HCT116 (cell line): Measurements from ENCODE around the gene FKBP1A. TPM values are rescaled to one million over a fixed set of nuclear protein-coding genes. Genes with fewer than 3 reads are reported as not detected.

ENCODE experiments used
- ATAC-seq: fragments of 200-7000 bp; cut with Tn5 transposase; 2 replicates; pipeline ENCODE4 v1.9.1; 2020; ENCODE audit warnings: mild to moderate bottlenecking, moderate library complexity
- BruUV-seq: library from RNA; stranded (reverse); fragments of 400-500 nt; replicated peaks from 2 replicates; lab custom pipeline; 2021; lab: Mats Ljungman, UMichigan
- CTCF ChIA-PET: fragments of 300-600 bp; sonication (Branson Sonifier 250); formaldehyde crosslinking; loops from one replicate; lab custom pipeline; 2021; ENCODE audit warnings: antibody characterized with exemption; lab: Charles Lee
- POLR2A ChIA-PET: fragments of 300-600, 350-600 bp; sonication (Branson Sonifier 250); formaldehyde crosslinking; loops from one replicate; lab custom pipeline; 2021; ENCODE audit warnings: antibody characterized with exemption; lab: Charles Lee
- RAD21 ChIA-PET, 2 experiments: fragments of 300-600 bp; sonication (Branson Sonifier 250); formaldehyde crosslinking; loops; one replicate each; lab custom pipeline; 2023; ENCODE audit warnings: low total read pairs in 2 of 2; ENCODE audit not compliant: uncharacterized antibody in 2 of 2, unreplicated experiment in 2 of 2, low non-redundant PET in 1 of 2; lab: Charles Lee
- DNase-seq: peaks from one replicate; pipeline ENCODE4 v3.0.0-alpha.2; 2010; ENCODE audit warnings: low read depth, low spot score
- H2AFZ ChIP-seq: fragments of 200-600 bp; shearing (Covaris generic), sonication (generic); 2 replicates; pipeline ENCODE4 v1.6.1; 2017; ENCODE audit warnings: low read depth, mixed run types, mixed read lengths, antibody characterized with exemption, low read length; ENCODE audit not compliant: poor library complexity, severe bottlenecking
- H3K27ac ChIP-seq: 2 replicates; pipeline ENCODE4 v1.5.1; 2012; ENCODE audit warnings: low read depth, low read length
- H3K27me3 ChIP-seq: fragments of 200-600 bp; sonication (generic); 2 replicates; pipeline ENCODE4 v1.6.1; 2016; ENCODE audit warnings: mixed run types, low read length, mixed read lengths; ENCODE audit not compliant: insufficient read depth
- H3K36me3 ChIP-seq, 2 experiments: fragments of 200-500 bp in 1 of 2; fragments of 200-600 bp in 1 of 2; sonication (Bioruptor generic) in 1 of 2; sonication (generic) in 1 of 2; 2 replicates each; pipeline versions ENCODE4 v1.5.1 to v1.6.1; 2014 to 2016; ENCODE audit warnings: low read length in 2 of 2, inconsistent platforms in 1 of 2, mixed read lengths in 1 of 2, mixed run types in 1 of 2; ENCODE audit not compliant: insufficient read depth in 2 of 2, control insufficient read depth in 1 of 2
- H3K4me1 ChIP-seq, 2 experiments: fragments of 200-600 bp in 1 of 2; sonication (generic) in 1 of 2; 2 replicates each; pipeline versions ENCODE4 v1.5.1 to v1.6.1; 2012 to 2017; ENCODE audit warnings: low read length in 2 of 2, inconsistent platforms in 1 of 2, mild to moderate bottlenecking in 1 of 2, mixed read lengths in 1 of 2, mixed run types in 1 of 2, moderate library complexity in 1 of 2; ENCODE audit not compliant: insufficient read depth in 2 of 2, control insufficient read depth in 1 of 2
- H3K4me2 ChIP-seq: fragments of 200-600 bp; sonication (generic); 2 replicates; pipeline ENCODE4 v1.6.1; 2017; ENCODE audit warnings: mixed run types, low read length, mixed read lengths
- H3K4me3 ChIP-seq, 2 experiments: fragments of 200-600 bp in 1 of 2; sonication (generic) in 1 of 2; replicated peaks in 1 of 2; 2 replicates each; pipeline ENCODE4 v1.5.1; 2011 to 2016; ENCODE audit warnings: low read length in 2 of 2, control low read depth in 1 of 2, low read depth in 1 of 2, mild to moderate bottlenecking in 1 of 2, mixed read lengths in 1 of 2, mixed run types in 1 of 2
- H3K79me2 ChIP-seq: fragments of 200-600 bp; sonication (generic); 2 replicates; pipeline ENCODE4 v1.6.1; 2017; ENCODE audit warnings: mild to moderate bottlenecking, mixed run types, low read length, moderate library complexity, mixed read lengths; ENCODE audit not compliant: insufficient read depth
- H3K9ac ChIP-seq: fragments of 200-600 bp; sonication (generic); 2 replicates; pipeline ENCODE4 v1.6.1; 2016; ENCODE audit warnings: low read length, mixed read lengths
- H3K9me2 ChIP-seq: fragments of 200-600 bp; sonication (generic), shearing (Covaris generic); 2 replicates; pipeline ENCODE4 v1.6.1; 2017; ENCODE audit warnings: mixed run types, mild to moderate bottlenecking, moderate library complexity; ENCODE audit not compliant: insufficient read depth
- H3K9me3 ChIP-seq, 2 experiments: fragments of 200-500 bp in 1 of 2; fragments of 200-600 bp in 1 of 2; sonication (Bioruptor generic) in 1 of 2; sonication (generic) in 1 of 2; 2 replicates each; pipeline ENCODE4 v1.6.1; 2014 to 2017; ENCODE audit warnings: low read length in 2 of 2, mixed read lengths in 2 of 2, inconsistent platforms in 1 of 2, low read depth in 1 of 2, mild to moderate bottlenecking in 1 of 2, mixed run types in 1 of 2, moderate library complexity in 1 of 2; ENCODE audit not compliant: control insufficient read depth in 1 of 2, insufficient read depth in 1 of 2
- H4K20me1 ChIP-seq: fragments of 200-600 bp; sonication (generic), shearing (Covaris generic); 2 replicates; pipeline ENCODE4 v1.6.1; 2017; ENCODE audit warnings: mixed run types, mild to moderate bottlenecking, moderate library complexity; ENCODE audit not compliant: insufficient read depth
- CTCF ChIP-seq, 3 experiments: fragments of 200-600 bp in 1 of 3; sonication (generic) in 1 of 3; IDR thresholded peaks in 2 of 3; conservative IDR thresholded peaks in 1 of 3; 2 replicates each; pipeline ENCODE4 v1.5.1; 2012 to 2017; ENCODE audit warnings: low read depth in 2 of 3, low read length in 2 of 3, antibody characterized with exemption in 1 of 3, borderline replicate concordance in 1 of 3, control low read depth in 1 of 3, mild to moderate bottlenecking in 1 of 3, mixed read lengths in 1 of 3, mixed run types in 1 of 3, moderate library complexity in 1 of 3; ENCODE audit not compliant: insufficient read depth in 1 of 3
- EGR1 ChIP-seq: IDR thresholded peaks from 2 replicates; pipeline ENCODE4 v1.6.1; 2012; ENCODE audit warnings: low read depth
- ELF1 ChIP-seq: IDR thresholded peaks from 2 replicates; pipeline ENCODE4 v1.6.1; 2012; ENCODE audit warnings: low read depth, borderline replicate concordance
- EZH2 ChIP-seq: fragments of 200-600 bp; sonication (generic); IDR thresholded peaks from 2 replicates; pipeline ENCODE4 v1.6.1; 2017; ENCODE audit warnings: antibody characterized with exemption, mixed run types
- EZH2phosphoT487 ChIP-seq: fragments of 200-600 bp; IDR thresholded peaks from 2 replicates; pipeline ENCODE4 v1.6.1; 2018; ENCODE audit warnings: antibody characterized with exemption, borderline replicate concordance
- FOSL1 ChIP-seq: IDR thresholded peaks from 2 replicates; pipeline ENCODE4 v1.6.1; 2012; ENCODE audit warnings: low read depth
- JUND ChIP-seq: IDR thresholded peaks from 2 replicates; pipeline ENCODE4 v1.6.1; 2012
- POLR2A ChIP-seq: IDR thresholded peaks from 2 replicates; pipeline ENCODE4 v1.7.0; 2011; ENCODE audit warnings: borderline replicate concordance; ENCODE audit not compliant: insufficient read depth, insufficient read length; ENCODE audit errors: extremely low read depth
- SIN3A ChIP-seq: IDR thresholded peaks from 2 replicates; pipeline ENCODE4 v1.6.1; 2012; ENCODE audit warnings: low read depth
- SP1 ChIP-seq: IDR thresholded peaks from 2 replicates; pipeline ENCODE4 v1.6.1; 2012; ENCODE audit warnings: low read depth
- SRF ChIP-seq: IDR thresholded peaks from 2 replicates; pipeline ENCODE4 v1.6.1; 2012; ENCODE audit warnings: low read depth
- YY1 ChIP-seq: IDR thresholded peaks from 2 replicates; pipeline ENCODE4 v1.6.1; 2011; ENCODE audit warnings: low read length, low read depth, moderate library complexity, mild to moderate bottlenecking; ENCODE audit not compliant: insufficient replicate concordance; ENCODE audit errors: extremely low read depth
- ZBTB33 ChIP-seq: IDR thresholded peaks from 2 replicates; pipeline ENCODE4 v1.6.1; 2011; ENCODE audit warnings: mild to moderate bottlenecking, low read length, moderate library complexity; ENCODE audit not compliant: insufficient replicate concordance; ENCODE audit errors: extremely low read depth
- ZFX ChIP-seq: fragments of 450-650 bp; IDR thresholded peaks from 2 replicates; pipeline ENCODE4 v1.6.1; 2017
- intact Hi-C: fragments of 100-400 bp; cut with micrococcal nuclease; formaldehyde crosslinking; loops from 2 replicates; pipeline ENCODE4 v1.10.0; 2022
- total RNA-seq: library from RNA; stranded (reverse); gene quantifications from one replicate; pipeline ENCODE4 v1.2.1, GENCODE V29; 2021; ENCODE audit not compliant: unreplicated experiment
- TF ChIP-seq, protein P1 (sequence below): IDR thresholded peaks from 2 replicates; pipeline ENCODE4 v1.6.1; 2012

The FKBP1A gene
- total RNA-seq, 1 experiment from 2014 or later = 259 TPM

DNA sequence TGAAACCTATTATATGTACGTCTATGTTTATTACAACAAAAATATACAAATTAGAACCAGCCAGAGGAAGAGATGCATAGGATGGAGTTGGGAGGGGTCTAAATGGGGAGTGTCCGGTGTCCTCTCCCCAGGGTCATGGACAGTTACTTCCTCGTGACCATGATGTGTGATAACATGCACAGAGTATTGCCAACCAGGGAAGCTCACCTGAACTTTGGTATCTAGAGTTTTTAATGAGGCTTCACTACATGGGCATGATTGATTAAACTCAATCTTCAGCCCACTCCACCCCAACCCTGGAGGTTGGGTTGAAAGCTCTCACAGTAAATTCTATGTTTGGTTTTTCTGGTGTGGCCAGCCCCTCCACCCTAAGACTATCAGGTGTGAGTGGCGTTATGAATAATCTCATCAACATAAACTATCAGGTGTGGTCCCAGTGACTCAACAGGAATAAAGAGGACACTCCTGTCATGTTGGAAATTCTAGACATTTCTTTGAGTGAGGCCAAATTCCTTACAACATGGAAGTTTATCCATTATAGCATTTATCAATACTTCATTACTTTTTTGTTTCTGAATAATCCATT is 36.4 kb upstream of the FKBP1A start:
- Histone ChIP-seq H3K4me1 (peaks cover 0 to 8% of the 10 kb centered on the region in 2 experiments; a peak in 2 of 4 replicates), H3K79me2 (no peaks in the 10 kb centered on the region), H3K9ac (no peak overlapping the region), H3K27me3 (no peaks in the 10 kb centered on the region), H3K4me3 (no peak overlapping the region), H3K9me3 (no peaks in the 10 kb centered on the region), H3K4me2 (no peak overlapping the region), H4K20me1 (no peaks in the 10 kb centered on the region), H3K36me3 (no peaks in the 10 kb centered on the region), H3K9me2 (no peaks in the 10 kb centered on the region), H2AFZ (no peak overlapping the region), H3K27ac (no peak overlapping the region)
- ChIA-PET CTCF (no interaction called here), RAD21 (no interaction called here), POLR2A (no interaction called here)
- TF ChIP-seq SRF (no peak), ELF1 (no peak), YY1 (no peak), CTCF (IDR thresholded peaks at IDR 0.05 in 2 of 3, conservative IDR thresholded peaks at IDR 0.05 in 1 of 3; ENCODE audit: borderline replicate concordance in 1 of 3, insufficient read depth in 1 of 3, low read depth in 2 of 3, low read length in 2 of 3) (no peak), EZH2phosphoT487 (no peak), JUND (no peak), FOSL1 (no peak), EGR1 (no peak), EZH2 (no peak), POLR2A (no peak), SP1 (no peak), ZFX (no peak), SIN3A (no peak), ZBTB33 (no peak)
- TF ChIP-seq, protein P1, sequence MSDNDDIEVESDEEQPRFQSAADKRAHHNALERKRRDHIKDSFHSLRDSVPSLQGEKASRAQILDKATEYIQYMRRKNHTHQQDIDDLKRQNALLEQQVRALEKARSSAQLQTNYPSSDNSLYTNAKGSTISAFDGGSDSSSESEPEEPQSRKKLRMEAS = no peak
- no peak for DNase-seq
- ATAC-seq = no peak
- intact Hi-C loops = loop anchor here (5.0 kb wide), 1 partner anchor 37 kb away; the partner anchor contains the start of gene FKBP1A
- BruUV-seq = no TSS peak
